ENCODE results near the gene EMP2. TPM values are rescaled to one million over a fixed set of nuclear protein-coding genes. Genes with fewer than 3 reads are reported as not detected.
A peak's percentile ranks its signal among the peaks of the same experiment; 100 is the strongest.
"Not testable (repeated sequence)": the region's sequence is repeated elsewhere in the genome, so short reads cannot be mapped to it uniquely, and the experiment has no call there.

Gene EMP2
- total RNA-seq, 1 experiment from 2014 or later, result 7.1 TPM

DNA sequence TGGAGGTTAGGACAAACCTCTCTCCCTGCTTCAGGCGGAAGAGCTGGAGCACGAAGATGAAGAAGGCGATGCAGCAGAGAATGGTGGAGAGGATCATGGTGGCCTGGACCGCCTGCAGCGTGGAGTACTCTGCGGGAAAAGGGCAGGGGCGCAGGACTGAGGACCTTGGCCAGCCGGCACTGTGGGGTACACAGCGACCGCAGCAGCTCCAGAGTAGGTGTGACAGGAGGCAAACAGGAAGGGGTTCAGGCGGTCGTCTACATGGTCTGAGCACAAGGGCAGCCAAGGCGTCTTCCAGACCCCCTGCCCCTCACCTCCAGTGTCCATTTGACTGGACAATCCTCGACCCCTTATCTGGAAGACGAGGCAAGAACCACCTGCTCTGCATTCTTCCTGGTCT, 42.5 kb downstream of the EMP2 start:
- no peak for DNase-seq
- H3K36me3 ChIP-seq (replicated peaks; ENCODE audit: control insufficient read depth, insufficient read depth, low read length), result no peaks in the 10 kb centered on the region; the same call in 1 of the 2 replicates
- H3K4me3 ChIP-seq (ENCODE audit: insufficient read depth, low read depth, low read length), result no peak overlapping the region
- no peaks in the 10 kb centered on the region for H3K27me3 ChIP-seq (ENCODE audit: control insufficient read depth, insufficient read depth, low read length)

DNA sequence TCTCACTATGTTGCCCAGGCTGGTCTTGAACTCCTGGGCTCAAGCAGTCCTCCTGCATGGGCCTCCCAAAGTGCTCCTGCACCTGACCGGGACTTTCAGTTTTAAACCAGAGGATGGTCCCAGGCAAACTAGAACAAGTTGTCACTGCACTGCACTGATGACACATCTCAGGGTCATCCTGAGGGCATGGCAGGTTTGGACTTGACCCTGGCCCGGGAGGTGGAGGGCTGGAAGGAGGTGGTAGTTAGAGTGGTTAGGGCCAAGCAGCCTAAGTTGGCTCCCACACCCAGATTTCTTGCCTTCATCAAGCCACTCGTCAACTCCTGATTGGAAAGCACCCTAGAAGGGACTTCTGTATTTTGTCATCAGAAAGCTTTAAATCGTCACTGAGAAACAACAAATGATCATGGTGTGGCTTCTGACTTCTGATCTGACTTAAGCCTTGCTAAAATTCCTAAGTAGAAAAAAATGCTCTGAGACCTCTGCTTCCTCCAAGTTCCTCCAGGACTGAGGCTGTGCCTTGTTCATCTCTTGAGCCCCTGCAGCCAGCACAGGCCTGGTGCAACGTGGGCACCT, 43.5 kb downstream of the EMP2 start:
- no peak overlapping the region for H3K4me3 ChIP-seq (ENCODE audit: insufficient read depth, low read depth, low read length)

DNA sequence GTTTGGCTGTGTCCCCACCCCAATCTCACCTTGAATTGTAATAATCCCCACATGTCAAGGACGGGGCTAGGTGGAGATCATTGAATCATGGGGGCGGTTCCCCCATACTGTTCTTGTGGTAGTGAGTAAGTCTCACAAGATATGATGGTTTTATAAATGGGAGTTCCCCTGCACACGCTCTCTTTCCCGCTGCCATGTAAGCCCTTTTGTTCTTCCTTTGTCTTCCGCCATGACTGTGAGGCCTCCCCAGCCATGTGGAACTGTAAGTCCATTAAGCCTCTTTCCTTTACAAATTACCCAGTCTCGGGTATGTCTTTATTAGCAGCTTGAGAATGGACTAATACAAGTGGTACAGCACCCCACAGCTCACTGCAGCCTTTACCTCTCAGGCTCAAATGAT, 44.1 kb downstream of the EMP2 start:
- DNase-seq; H3K27me3 ChIP-seq (ENCODE audit: control insufficient read depth, insufficient read depth, low read length); H3K36me3 ChIP-seq (replicated peaks; ENCODE audit: control insufficient read depth, insufficient read depth, low read length); H3K4me3 ChIP-seq (ENCODE audit: insufficient read depth, low read depth, low read length): not testable (repeated sequence)

More for the DNA sequence above, 43.5 kb downstream of the EMP2 start:
- Histone ChIP-seq H3K36me3 (replicated peaks; ENCODE audit: control insufficient read depth, insufficient read depth, low read length) (no peaks in the 10 kb centered on the region; the same call in 1 of the 2 replicates), H3K27me3 (ENCODE audit: control insufficient read depth, insufficient read depth, low read length) (no peaks in the 10 kb centered on the region)
- no peak for DNase-seq

DNA sequence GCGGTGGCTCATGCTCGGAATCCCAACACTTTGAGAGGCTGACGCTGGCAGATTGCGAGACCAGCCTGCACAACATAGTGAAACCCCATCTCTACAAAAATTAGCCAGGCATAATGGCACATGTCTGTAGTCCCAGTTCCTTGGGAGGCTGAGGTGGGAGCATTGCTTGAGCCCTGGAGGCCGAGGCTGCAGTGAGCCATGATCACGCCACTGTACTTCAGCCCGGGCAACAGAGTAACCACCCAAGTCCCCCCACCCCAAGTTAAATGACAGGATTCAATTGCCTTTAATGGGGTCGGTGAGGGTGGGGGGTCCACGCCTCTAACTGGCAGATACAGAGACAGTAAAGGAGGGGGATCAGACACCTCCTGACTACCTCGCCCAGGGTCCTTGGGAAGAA, 44.9 kb downstream of the EMP2 start:
- Histone ChIP-seq H3K36me3 (replicated peaks; ENCODE audit: control insufficient read depth, insufficient read depth, low read length) (no peaks in the 10 kb centered on the region; the same call in 1 of the 2 replicates), H3K4me3 (ENCODE audit: insufficient read depth, low read depth, low read length) (no peak overlapping the region), H3K27me3 (ENCODE audit: control insufficient read depth, insufficient read depth, low read length) (no peaks in the 10 kb centered on the region)
- no peak for DNase-seq

DNA sequence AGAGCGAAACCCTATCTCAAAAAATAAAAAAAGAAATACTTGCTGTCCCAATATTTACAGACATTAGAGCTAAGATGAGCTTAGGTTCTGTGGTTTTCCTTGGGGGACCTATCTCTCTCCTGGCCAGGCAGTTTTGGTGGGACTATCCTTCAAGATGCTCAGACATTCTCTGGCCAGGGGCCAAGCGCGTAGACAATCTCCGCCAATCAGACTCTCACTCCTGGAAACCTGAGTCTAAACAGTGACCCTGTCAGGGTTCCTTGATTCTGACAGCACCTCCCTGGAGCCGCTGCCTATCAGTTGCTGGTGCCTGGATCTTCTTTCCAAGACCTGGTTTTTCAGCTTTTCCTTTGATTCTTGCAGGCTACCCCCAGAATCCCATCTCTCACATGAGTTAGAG, 45.6 kb downstream of the EMP2 start:
- Histone ChIP-seq H3K36me3 (replicated peaks; ENCODE audit: control insufficient read depth, insufficient read depth, low read length) (no peaks in the 10 kb centered on the region; the same call in 1 of the 2 replicates), H3K27me3 (ENCODE audit: control insufficient read depth, insufficient read depth, low read length) (no peaks in the 10 kb centered on the region), H3K4me3 (ENCODE audit: insufficient read depth, low read depth, low read length) (no peak overlapping the region)
- no peak for DNase-seq

DNA sequence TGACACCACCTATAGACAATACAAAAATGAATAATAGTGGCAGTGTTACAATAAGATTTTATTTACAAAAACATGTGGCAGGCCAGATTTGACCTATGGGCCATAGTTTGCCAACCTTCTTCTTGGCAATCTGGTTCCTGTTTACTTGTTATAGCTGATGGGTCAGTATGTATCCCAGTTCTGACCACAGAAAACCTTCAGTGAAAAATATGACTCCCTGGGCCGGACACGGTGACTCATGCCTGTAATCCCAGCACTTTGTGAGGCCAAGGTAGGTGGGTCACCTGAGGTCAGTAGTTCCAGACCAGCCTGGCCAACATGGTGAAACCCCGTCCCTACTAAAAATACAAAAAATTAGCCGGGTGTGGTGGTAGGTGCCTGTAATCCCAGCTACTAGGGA, 46.8 kb downstream of the EMP2 start:
- not testable (repeated sequence) for H3K4me3 ChIP-seq (ENCODE audit: insufficient read depth, low read depth, low read length); H3K36me3 ChIP-seq (replicated peaks; ENCODE audit: control insufficient read depth, insufficient read depth, low read length); DNase-seq; H3K27me3 ChIP-seq (ENCODE audit: control insufficient read depth, insufficient read depth, low read length)

DNA sequence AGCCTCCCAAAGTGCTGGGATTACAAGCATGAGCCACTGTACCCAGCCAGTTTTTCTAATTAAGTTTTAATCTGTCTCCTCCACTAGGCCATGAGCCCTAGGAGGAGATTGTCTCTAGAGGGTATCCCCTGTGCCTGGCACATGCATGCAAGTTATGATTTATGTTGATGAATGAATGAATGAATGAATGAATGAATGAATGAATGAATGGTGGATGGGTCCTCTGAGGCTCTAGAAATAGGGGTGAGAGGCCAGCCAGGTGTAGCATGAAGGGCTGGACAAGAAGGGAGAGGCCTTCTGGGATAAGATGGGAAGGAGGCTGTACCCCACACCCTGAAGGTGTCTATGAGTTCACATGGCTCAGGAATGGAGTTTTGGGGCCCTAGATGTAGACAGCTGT, 48.8 kb downstream of the EMP2 start:
- no peaks in the 10 kb centered on the region for H3K36me3 ChIP-seq (replicated peaks; ENCODE audit: control insufficient read depth, insufficient read depth, low read length)
- no peaks in the 10 kb centered on the region for H3K27me3 ChIP-seq (ENCODE audit: control insufficient read depth, insufficient read depth, low read length)
- no peak for DNase-seq
- H3K4me3 ChIP-seq (ENCODE audit: insufficient read depth, low read depth, low read length), result no peak overlapping the region

DNA sequence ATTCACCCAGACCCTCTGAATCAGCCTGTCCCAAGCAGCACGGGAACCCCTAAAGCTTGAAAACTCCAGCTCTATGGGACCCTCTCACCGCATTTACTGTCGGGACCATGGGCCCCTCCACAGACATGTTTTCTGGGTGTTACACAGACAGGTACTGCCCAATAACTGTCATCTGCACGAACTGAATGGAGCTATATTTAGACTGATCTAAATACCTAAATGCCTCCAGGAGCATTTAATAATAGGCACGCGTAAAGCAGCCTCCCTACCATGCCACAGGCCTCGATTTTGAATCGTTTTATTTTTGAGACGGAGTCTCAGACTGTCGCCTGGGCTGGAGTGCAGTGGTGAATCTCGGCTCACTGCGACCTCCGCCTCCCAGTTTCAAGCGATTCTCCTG, 49.7 kb downstream of the EMP2 start:
- Histone ChIP-seq H3K36me3 (replicated peaks; ENCODE audit: control insufficient read depth, insufficient read depth, low read length) (no peaks in the 10 kb centered on the region), H3K27me3 (ENCODE audit: control insufficient read depth, insufficient read depth, low read length) (no peaks in the 10 kb centered on the region), H3K4me3 (ENCODE audit: insufficient read depth, low read depth, low read length) (no peak overlapping the region)
- no peak for DNase-seq

DNA sequence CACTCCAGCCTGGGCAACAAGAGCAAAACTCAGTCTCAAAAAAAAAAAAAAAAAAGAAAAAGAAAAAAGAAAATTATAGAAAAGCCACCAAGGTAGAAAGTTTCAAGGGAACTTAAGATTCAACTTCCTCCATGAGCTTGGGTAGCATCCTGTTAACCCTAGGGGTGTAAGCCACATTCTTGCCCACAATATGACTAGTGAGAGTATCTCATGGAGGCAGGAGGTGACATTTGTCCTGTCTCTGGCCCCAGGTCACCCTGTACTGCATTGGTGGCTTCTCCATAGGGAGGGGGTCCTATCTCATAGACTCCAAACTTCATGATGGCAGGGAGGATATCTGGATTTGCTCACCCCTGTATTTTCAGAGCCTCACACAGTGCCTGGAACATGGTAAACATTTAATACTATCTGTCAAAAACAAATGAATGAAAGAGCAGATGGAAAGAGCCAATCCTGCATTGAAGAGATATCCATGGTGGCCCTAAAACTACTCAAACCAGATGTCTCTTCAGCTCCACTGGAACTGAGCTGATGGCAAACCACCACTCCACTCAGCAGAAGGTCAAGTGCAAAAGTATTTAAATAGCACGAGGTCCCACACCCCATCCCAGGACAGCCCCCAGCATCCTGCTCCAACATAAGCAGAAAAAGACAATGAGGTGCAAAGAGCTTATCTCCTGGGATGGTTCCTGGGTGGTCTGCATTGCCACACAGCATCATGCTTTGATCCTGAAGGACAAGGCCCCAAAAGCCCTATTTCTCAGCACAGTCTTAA, 50.3 kb downstream of the EMP2 start:
- no peaks in the 10 kb centered on the region for H3K27me3 ChIP-seq (ENCODE audit: control insufficient read depth, insufficient read depth, low read length)
- H3K4me3 ChIP-seq (ENCODE audit: insufficient read depth, low read depth, low read length), result no peak overlapping the region
- no peak for DNase-seq
- H3K36me3 ChIP-seq (replicated peaks; ENCODE audit: control insufficient read depth, insufficient read depth, low read length), result no peaks in the 10 kb centered on the region

DNA sequence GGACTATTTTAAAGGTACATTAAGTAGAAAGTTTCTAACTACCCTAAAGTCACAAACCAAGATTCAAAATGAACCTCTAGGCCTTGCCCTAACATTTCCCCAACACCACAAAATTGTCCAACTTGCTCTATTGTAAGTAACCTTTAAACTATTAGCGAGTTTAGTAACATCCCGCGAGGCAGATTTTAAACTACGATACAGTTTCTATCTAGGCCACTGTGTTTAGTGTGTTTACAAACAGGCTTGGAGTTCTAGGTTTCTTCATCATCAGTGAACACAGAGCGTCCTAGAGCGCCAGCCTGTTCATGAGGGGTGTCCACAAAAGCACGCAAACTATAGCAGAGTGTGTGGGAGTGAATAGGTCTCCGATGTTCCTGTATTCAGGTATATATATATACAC, 51.8 kb downstream of the EMP2 start:
- DNase-seq, result no peak
- Histone ChIP-seq H3K27me3 (ENCODE audit: control insufficient read depth, insufficient read depth, low read length) (no peaks in the 10 kb centered on the region), H3K4me3 (ENCODE audit: insufficient read depth, low read depth, low read length) (no peak overlapping the region), H3K36me3 (replicated peaks; ENCODE audit: control insufficient read depth, insufficient read depth, low read length) (no peaks in the 10 kb centered on the region)

DNA sequence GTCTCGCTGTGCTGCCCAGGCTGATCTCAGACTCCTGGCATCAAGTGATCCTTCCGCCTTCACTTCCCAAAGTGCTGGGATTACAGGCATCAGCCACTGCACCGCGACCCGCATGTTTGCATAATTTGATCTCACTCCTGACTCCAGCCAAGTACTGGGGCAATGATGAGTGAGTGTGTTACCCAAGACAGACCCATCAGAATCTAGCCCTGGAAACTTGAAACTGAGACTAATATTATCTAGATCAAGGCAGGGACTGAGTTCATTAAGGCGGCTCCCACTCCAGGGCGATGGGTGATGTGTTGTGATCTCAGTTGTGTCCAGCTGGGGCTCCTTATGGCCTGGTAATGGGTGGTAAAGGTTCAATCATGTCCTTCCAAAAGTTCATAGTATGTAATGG, 53.4 kb downstream of the EMP2 start:
- DNase-seq, result no peak

DNA sequence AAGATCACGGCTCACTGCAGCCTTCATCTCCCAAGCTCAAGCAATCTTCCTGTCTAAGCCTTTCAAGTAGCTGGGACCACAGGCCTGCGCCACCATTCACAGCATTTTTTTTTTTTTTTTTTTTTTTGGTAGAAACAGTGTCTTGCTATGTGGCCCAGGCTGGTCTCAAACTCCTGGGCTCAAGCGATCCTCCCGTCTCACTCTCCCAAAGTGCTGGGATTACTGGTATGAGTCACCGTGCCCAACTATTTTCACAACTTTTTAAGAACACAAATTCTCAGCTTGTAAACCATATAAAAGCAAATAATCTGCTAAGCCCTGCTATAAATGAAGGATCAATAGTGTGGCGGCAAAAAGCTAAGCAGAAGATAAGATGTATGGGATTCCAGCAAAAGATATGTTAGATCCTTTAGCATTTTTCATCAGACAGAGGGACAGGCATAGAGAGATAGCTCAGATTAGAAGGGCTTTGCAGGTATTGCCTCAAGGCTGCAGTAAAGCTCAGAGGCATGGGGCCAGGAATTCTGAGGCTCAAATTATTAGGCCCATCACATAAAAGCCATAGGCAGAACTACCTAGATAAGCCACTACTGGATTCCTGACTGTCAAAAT, 55.1 kb downstream of the EMP2 start:
- no peak for DNase-seq
- no peaks in the 10 kb centered on the region for H3K36me3 ChIP-seq (replicated peaks; ENCODE audit: control insufficient read depth, insufficient read depth, low read length)

More for the DNA sequence above, 53.4 kb downstream of the EMP2 start:
- no peak overlapping the region for H3K4me3 ChIP-seq (ENCODE audit: insufficient read depth, low read depth, low read length)
- H3K36me3 ChIP-seq (replicated peaks; ENCODE audit: control insufficient read depth, insufficient read depth, low read length), result no peaks in the 10 kb centered on the region
- H3K27me3 ChIP-seq (ENCODE audit: control insufficient read depth, insufficient read depth, low read length), result no peaks in the 10 kb centered on the region

DNA sequence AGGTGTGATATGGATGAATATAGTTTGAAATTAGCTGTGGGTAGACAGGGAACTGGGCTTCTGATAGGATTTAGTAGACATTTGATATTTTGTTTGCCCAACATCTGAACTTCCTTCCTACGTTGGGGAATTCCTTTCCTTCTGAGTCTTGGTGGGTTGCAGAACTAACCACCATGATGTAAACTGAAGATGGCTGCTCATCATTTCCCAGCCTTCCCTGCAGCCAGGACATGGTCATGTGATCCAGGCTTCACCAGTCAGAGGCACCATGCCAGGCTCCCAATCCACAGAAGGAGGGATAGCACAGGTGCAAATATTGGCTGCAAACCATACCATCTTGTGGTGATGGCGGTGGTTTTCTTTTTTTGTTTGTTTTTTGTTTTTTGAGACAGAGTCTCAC, 57.4 kb downstream of the EMP2 start:
- Histone ChIP-seq H3K27me3 (ENCODE audit: control insufficient read depth, insufficient read depth, low read length) (no peaks in the 10 kb centered on the region), H3K4me3 (ENCODE audit: insufficient read depth, low read depth, low read length) (no peak overlapping the region), H3K36me3 (replicated peaks; ENCODE audit: control insufficient read depth, insufficient read depth, low read length) (no peaks in the 10 kb centered on the region)
- no peak for DNase-seq

More for the DNA sequence above, 55.1 kb downstream of the EMP2 start:
- Histone ChIP-seq H3K4me3 (ENCODE audit: insufficient read depth, low read depth, low read length) (no peak overlapping the region), H3K27me3 (ENCODE audit: control insufficient read depth, insufficient read depth, low read length) (no peaks in the 10 kb centered on the region)

DNA sequence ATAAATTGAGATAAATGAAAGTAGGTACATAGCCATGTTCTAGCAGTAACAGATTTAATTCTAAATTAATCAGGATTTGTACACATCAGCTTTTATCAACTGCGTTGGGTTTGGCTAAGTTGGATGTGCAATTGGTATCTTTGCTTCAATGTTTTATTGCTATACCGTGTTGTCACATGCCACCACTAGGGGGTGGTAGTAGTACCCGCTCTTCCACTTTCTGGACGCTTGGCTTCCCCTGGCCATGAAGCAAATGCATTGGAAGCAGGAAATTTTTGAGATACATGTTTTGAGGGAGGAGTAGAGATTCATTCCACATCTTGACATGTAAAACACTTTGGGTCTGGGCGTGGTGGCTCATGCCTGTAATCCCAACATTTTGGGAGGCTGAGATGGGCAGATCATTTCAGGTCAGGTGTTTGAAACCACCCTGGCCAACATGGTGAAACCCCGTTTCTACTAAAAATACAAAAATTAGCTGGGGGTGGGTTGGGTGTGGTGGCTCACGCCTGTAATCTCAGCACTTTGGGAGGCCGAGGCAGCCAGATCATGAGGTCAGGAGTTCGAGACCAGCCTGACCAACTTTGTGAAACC, 58.6 kb downstream of the EMP2 start:
- Histone ChIP-seq H3K36me3 (replicated peaks; ENCODE audit: control insufficient read depth, insufficient read depth, low read length) (no peaks in the 10 kb centered on the region), H3K27me3 (ENCODE audit: control insufficient read depth, insufficient read depth, low read length) (no peaks in the 10 kb centered on the region)
- DNase-seq, result peak; percentile 74

More for the DNA sequence above, 58.6 kb downstream of the EMP2 start:
- no peak overlapping the region for H3K4me3 ChIP-seq (ENCODE audit: insufficient read depth, low read depth, low read length)
